RKO (cell line): ENCODE results near the gene LGALS7B.
"Not testable (repeated sequence)": the region's sequence is repeated elsewhere in the genome, so short reads cannot be mapped to it uniquely, and the experiment has no call there.

Source experiments
- DNase-seq: peaks from one replicate; pipeline ENCODE4 v3.0.0-alpha.2; 2016; ENCODE audit warnings: low spot score

The LGALS7B gene

DNA sequence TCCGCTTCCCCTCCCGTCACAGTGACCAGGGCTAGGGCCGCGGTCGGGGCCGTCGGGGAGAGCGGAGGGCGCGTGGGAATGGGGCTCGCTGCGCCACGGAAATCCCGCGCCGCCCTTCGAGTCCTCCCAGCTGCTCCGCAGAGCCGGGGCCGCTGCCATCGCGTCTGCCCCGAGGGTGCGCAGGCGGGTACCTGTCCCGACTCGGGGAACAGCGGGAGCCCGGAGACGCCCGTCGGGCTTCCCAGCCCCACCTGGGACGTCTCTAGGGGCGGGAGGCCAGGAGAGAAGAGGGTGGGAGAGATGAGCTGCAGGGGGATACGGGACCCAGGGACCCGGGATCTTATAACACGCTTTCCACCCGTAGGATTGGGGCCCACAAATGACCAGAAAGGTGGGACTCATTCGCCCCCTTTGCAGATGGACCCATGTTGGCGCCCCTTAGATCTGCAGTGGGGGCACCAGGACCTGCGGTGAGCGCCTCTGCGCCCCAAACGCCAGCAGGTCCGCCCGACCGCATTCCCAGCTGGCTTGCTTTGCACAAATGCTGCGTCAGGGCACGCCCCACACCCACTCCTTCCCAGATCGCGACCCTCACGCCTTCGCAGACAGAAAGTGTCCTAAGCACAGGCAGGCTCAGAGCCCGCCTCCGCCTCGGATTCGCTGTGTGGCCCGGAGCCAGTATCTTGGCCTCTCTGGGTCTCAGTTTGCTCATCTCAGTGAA lies 18.6 kb upstream of the LGALS7B start:
- DNase-seq: not testable (repeated sequence)

- DNase-seq: not testable (repeated sequence)
Measured at GRCh38 chr19:38770949-38771275, 18.1 kb upstream of the LGALS7B start.

- not testable (repeated sequence) for DNase-seq
Measured at GRCh38 chr19:38771569-38771968, 17.4 kb upstream of the LGALS7B start.

DNA sequence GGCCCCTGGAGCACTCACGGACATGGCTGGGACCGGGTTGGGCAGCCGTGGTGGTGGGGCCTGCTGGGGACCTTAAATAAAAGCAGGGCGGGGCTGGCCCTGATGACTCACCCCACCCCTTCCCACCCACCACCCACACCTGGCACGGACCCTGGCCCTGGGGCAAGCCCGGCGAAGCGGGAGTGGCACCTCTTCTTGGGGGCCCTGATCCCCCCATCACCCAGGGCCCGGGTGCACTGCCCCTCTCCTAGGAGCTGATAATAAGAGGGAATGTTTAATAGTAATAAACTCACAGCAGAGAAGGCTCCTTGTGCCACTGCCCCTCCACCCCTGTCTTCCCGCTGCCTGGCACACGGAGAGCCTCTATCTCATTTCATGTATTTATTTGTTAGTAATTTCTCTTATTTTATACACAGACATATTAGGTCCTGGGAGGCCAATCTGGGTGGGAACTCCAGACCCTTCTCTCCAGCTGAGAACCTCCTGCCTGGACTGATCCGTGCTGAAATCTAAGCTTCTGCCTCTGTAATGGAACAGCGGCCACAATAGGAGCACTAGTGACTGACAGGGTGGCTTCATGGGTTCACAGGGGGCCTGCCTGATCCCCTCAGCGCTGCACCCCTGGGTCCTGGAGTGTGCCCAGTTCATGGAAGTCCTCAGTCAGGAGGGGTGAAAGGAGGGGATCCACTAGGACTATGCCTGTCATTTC lies 15.4 kb upstream of the LGALS7B start, which contains the start of gene LGALS7:
Gene LGALS7 (minus strand): TSS at position 49 of the 709 bp plus-strand sequence. CDS start 25 bp downstream, at position 24.
- DNase-seq: no peak

DNA sequence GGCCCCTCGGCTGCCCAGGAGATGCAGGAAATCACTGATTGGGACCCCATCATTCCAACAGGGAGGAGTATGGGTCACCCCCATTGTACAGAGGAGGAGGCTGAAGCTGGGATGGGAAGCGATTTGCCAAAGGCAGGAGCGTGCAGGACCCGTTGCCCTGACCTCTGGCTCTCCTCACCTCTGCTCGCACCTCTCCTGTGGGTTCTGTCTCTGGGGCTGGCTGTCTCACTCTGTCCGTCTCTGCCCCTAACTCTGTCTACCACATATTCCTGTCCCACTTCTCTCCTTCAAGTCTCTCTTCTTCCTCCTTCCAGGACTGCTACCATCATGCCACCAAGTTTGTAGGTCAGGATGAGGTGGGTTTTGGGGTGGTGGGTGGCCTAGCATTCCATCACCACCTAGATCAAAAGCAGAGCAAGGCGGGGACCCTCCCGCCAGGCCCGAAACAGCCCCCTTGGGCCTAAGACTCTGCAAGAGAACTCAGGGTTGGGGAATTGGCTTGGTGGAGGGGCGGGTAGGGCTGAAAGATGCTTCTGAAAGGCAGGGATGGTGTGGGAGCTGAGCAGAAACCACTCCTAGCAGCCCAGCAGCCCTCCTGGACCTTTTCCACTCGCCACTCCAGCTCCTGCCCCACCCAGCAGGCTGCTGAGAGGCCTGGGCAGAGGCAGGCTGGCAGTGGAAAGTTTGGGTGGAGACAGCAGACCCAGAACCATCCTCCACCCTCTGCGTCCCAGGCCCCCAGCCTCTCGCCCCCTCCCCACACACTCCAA lies 14.6 kb upstream of the LGALS7B start:
- DNase-seq: no peak

- no peak for DNase-seq
Measured at GRCh38 chr19:38778733-38779132, 10.3 kb upstream of the LGALS7B start.

- no peak for DNase-seq
Measured at GRCh38 chr19:38780443-38780842, 8.6 kb upstream of the LGALS7B start.

- no peak for DNase-seq
Measured at GRCh38 chr19:38781058-38781457, 7.9 kb upstream of the LGALS7B start.

DNA sequence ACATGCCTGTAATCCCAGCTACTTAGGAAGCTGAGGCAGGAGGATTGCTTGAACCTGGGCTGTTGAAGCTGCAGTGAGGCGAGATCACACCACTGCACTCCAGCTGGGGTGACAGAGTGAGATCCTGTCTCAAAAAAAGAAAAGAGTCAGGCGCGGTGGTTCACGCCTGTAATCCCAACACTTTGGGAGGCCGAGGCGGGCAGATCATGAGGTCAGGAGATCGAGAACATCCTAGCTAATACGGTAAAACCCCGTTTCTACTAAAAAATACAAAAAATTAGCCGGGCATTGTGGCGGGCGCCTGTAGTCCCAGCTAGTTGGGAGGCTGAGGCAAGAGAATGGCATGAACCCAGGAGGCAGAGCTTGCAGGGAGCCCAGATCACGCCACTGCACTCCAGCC lies 6.8 kb upstream of the LGALS7B start:
- DNase-seq: not testable (repeated sequence)

DNA sequence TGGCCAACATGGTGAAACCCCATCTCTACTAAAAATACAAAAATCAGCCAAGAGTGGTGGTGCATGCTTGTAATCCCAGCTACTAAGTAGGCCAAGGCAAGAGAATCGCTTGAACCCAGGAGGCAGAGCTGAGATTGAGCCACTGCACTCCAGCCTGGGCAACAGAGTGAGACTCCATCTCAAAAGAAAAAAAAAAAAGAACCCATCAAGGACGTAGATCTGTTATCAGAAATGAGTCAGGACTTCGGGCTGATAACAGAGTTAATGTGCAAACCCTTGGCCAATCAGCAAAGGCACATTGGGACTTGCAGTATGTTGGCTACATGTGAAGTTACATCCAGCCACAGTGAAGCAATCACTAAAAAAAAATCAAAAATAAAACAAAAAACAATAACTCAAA lies 4.8 kb upstream of the LGALS7B start:
- DNase-seq: no peak

- no peak for DNase-seq
Measured at GRCh38 chr19:38785187-38785699, 3.8 kb upstream of the LGALS7B start.

DNA sequence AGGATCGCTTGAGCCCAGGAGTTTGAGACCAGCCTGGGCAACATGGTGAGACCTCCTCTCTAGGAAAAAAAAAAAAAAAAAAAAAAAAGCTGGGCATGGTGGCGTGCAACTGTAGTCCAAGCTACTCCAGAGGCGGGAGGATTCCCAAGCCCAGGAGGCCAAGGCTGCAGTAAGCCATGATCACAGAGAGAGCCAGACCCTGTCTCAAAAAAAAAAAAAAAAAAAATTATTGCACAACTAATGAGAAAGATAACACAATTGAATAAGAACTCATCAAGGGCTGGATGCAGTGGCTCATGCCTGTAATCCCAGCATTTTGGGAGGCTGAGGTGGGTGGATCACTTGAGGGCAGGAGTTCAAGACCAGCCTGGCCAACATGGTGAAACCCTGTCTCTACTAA lies 2.9 kb upstream of the LGALS7B start:
- not testable (repeated sequence) for DNase-seq

- DNase-seq: no peak
Measured at GRCh38 chr19:38786572-38787265, 2.3 kb upstream of the LGALS7B start.

DNA sequence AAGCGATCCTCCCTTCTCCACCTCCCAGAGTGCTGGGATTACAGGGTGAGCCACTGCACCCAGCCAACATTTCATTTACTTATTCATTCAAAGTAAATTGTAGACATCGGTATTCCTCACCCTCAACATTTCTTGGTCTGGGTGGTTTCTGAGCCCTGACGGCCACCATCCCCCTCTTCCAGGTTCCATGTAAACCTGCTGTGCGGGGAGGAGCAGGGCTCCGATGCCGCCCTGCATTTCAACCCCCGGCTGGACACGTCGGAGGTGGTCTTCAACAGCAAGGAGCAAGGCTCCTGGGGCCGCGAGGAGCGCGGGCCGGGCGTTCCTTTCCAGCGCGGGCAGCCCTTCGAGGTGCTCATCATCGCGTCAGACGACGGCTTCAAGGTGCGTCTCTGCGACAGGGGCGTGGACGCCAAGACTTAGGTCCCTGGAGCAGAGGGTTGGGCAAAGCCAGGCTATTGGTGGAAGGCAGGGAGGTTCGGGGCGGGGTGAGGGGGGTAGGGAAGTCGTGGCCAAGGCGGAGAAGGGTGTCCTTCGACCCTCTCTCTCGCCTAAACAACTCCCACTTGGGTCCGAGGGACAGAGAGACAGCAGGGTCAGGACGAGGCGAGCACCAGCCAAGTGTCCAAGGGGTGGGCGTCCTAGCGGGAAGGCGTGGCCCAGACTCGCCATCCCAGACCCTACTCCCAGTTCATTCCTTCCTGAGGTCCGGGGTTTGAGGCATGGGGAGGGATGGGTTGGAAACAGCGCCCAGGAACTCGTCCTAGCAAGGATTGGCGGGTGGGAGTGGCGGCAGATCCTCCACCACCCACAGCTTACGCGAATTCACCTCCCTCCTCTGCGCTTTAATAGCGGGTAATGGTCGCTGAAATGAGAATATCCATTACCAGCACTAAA lies 1.8 kb downstream of the LGALS7B start:
- DNase-seq: not testable (repeated sequence)

DNA sequence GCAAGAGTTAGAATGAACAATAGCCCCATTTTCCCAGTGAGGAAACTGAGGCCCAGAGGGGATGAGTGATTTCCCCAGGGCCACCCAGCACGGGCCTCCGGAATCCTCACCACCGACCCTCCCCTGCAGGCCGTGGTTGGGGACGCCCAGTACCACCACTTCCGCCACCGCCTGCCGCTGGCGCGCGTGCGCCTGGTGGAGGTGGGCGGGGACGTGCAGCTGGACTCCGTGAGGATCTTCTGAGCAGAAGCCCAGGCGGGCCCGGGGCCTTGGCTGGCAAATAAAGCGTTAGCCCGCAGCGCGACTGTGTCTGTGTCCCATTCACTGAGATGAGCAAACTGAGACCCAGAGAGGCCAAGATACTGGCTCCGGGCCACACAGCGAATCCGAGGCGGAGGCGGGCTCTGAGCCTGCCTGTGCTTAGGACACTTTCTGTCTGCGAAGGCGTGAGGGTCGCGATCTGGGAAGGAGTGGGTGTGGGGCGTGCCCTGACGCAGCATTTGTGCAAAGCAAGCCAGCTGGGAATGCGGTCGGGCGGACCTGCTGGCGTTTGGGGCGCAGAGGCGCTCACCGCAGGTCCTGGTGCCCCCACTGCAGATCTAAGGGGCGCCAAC lies 2.6 kb downstream of the LGALS7B start:
- not testable (repeated sequence) for DNase-seq

GRCh38 chr19:38792250-38793111 lies 3.5 kb downstream of the LGALS7B start:
- DNase-seq: no peak

DNA sequence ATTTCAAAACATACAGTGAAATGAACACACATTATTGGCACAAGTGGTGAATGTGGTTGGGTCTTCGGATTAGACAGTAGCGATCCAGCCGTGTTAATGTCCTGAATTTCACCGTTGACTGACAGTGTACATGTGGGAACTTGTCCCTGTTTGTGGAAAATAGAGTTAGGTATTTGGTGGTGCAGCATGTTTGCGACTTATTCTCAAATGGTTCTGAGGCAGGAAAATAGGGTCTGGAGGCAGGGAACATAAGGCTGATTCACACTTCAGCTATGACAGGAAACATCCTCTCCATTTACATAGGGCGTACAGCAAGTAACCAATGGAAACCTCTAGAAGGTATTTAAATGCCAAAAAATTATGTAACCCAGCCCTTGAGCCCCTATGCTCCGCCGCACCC lies 4.2 kb downstream of the LGALS7B start:
- no peak for DNase-seq

- no peak for DNase-seq
Measured at GRCh38 chr19:38793671-38794070, 4.7 kb downstream of the LGALS7B start.

GRCh38 chr19:38795549-38795948 lies 6.5 kb downstream of the LGALS7B start:
- no peak for DNase-seq

GRCh38 chr19:38796154-38796553 lies 7.2 kb downstream of the LGALS7B start:
- no peak for DNase-seq
